ENCODE data around the gene RAB3IL1.

RAB3IL1 gene

GRCh38 chr11:61861634-61862033 is 55.7 kb downstream of the RAB3IL1 start (continued):
- TF ChIP-seq ZNF112 (tag by site-specific recombination; IDR thresholded peaks at IDR 0.05) (no peak), ZNF518A (tag by site-specific recombination; conservative IDR thresholded peaks at IDR 0.05; ENCODE audit: low read depth) (no peak)

- no peak for TF ChIP-seq ZEB2 (tag by site-specific recombination; IDR thresholded peaks at IDR 0.05)
- no peak for TF ChIP-seq EGR2 (tag by site-specific recombination; IDR thresholded peaks at IDR 0.05; ENCODE audit: low read depth)
- no peak for TF ChIP-seq ZBTB49 (tag by site-specific recombination; IDR thresholded peaks at IDR 0.05; ENCODE audit: low read depth)
- no peak for TF ChIP-seq PRDM10 (tag by site-specific recombination; IDR thresholded peaks at IDR 0.05)
- no peak for TF ChIP-seq ZNF423 (tag by site-specific recombination; IDR thresholded peaks at IDR 0.05)
- TF ChIP-seq ZNF596 (tag by site-specific recombination; IDR thresholded peaks at IDR 0.05): no peak
- TF ChIP-seq TCF7L2 (IDR thresholded peaks at IDR 0.05; ENCODE audit: borderline replicate concordance, low read depth, low read length): no peak
- TF ChIP-seq ZNF114 (tag by site-specific recombination; IDR thresholded peaks at IDR 0.05): no peak
- no peak for TF ChIP-seq ZNF548 (tag by site-specific recombination; IDR thresholded peaks at IDR 0.05)
- TF ChIP-seq, protein P1, sequence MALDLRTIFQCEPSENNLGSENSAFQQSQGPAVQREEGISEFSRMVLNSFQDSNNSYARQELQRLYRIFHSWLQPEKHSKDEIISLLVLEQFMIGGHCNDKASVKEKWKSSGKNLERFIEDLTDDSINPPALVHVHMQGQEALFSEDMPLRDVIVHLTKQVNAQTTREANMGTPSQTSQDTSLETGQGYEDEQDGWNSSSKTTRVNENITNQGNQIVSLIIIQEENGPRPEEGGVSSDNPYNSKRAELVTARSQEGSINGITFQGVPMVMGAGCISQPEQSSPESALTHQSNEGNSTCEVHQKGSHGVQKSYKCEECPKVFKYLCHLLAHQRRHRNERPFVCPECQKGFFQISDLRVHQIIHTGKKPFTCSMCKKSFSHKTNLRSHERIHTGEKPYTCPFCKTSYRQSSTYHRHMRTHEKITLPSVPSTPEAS (tag by site-specific recombination; IDR thresholded peaks at IDR 0.05): no peak
- ChIA-PET CTCF (interaction anchor here (0.6 to 0.7 kb wide), 2 partner anchors 29 to 45 kb away, joined by 4 read pairs; no protein-coding TSS in a partner anchor), POLR2A (no interaction called here)
- Histone ChIP-seq H3K9me3 (ENCODE audit: control insufficient read depth, insufficient read depth, low read depth, low read length) (no peaks in the 10 kb centered on the region), H3K27ac (ENCODE audit: extremely low read depth, low read depth, low read length) (no peak overlapping the region), H3K36me3 (ENCODE audit: control insufficient read depth in 2 of 2, insufficient read depth in 1 of 2, low read length in 2 of 2) (no peaks in the 10 kb centered on the region; a peak in 1 of 3 replicates), H3K4me3 (ENCODE audit: low read depth, low read length) (no peak overlapping the region), H3K4me1 (ENCODE audit: control insufficient read depth, insufficient read depth, low read length) (no peaks in the 10 kb centered on the region)
Measured at GRCh38 chr11:61860054-61860903, 57.1 kb downstream of the RAB3IL1 start.
